Stimulated activated CD8-positive, alpha-beta memory T cell treated with anti-CD3 and anti-CD28 coated beads, Interleukin-15, amount 100 ng/mL, for 1 hour (primary cell): ENCODE data around the gene ADAM12.

Source experiments
- DNase-seq: peaks from one replicate; pipeline ENCODE4 v3.0.0-alpha.2; 2020; ENCODE audit warnings: low read depth

Gene ADAM12

DNA sequence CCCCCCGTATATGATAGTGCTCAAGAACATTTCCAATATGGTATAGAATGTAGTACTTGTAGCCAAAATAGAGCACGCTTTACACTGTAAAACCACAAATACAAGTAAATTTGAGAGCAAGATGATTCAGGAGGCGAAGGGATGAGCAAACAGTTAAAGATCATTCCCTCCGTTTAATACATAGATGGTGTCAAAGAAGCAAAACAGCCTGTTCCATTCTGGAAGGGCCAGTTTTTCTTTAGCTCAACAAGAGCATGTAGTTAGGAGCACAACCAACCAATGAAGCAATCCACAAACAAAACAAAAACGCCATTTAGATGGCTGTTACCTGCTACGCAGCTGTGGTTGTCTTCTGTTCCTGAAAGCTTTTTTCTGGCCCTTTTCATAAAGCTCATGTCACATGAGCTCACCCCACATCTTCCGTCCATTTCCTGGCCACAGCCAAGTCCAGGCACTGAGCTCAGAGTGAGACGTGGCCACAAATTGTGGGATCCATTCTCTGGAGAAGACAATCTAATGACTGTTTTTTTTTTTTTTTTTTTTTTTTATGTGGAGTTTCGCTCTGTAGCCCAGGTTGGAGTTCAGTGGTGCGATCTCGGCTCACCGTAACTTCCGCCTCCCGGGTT lies 306.3 kb downstream of the ADAM12 start:
- DNase-seq = no peak

DNA sequence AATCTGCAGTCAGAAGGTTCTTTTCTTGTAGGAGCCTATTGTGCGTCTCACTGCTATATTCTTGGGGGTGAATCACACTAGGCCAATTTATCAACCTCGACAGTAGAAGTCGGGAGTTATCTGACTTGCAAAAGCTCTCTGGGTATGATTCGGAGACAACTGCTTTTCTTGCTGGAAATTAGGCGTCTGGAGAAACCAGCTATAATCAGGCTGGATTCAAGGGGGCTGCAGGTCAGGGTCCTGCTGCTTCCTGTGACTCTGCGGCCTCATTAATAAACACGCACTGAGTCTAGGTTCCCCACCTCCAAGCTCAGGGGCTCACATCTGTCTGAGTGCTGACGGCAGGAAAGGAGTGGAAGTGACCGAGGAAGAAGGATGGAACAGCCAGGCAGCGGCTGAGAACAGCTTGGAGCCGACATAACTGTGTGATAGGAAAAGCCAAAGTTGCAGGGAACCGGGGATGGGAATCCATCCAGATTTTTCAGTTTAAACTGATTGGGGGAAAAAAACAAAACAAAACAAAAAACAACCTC lies 307.3 kb downstream of the ADAM12 start:
- DNase-seq = no peak

DNA sequence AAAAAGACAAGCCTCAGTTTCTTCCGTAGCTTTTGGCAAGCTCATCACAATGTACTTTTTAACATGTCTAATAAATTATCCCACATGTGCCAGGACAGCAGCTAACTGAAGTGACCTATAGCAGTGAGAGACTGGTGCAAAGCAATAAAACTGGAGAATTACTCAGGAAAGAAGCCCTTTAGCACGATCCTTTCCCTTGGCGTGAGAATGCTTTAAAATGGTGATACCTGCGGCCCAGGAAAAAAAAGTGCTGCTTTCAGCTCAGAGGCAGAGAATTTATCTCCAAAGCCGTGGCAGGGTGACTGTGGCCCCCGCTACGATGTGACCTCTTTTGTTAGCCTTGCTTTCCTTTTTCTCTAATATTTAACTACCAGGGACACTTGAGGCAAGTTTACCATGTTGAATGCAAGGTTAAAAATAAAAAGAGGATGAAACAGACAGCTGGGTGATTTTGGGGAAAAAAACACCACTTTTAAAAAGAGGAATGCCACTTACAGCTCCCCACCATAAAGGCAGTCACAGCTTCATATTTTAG lies 307.9 kb downstream of the ADAM12 start:
- no peak for DNase-seq

DNA sequence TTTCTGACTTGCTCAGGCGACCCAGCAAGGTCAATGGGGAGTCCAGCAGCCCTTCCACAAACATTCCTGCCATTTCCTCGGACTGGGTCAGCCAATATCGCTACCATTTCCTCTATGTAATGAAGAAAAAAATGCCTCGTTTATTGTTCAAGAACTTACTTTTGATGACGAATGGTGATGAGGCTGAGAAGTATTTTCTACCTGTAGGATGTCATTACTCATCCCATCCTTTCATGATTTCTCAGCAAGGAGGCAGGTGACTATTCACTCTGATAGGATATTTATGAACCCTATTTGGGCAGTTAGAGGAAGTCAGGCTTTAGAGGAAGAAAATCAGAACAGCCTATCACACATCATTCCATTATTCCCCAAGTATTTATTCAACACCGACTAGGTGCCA lies 313.3 kb downstream of the ADAM12 start:
- DNase-seq = no peak

DNA sequence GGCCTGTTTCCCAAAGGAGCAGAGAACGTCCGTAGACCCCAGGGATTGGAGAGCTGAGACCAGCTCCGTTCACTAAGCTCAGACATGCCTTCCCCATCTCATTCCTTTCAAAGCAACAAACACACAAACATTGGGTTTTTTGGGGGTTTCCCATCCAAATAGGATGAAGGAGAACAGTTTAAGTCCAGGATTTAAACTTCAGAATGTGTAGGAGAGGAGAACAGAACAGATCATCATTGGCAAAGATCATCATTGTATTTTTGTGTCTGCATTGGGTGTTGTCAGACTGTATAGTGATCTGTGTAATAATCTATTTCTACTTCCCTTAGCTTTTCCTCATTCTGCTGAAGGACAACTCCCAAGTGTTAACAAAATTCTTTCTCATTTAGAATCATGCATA lies 314.0 kb downstream of the ADAM12 start:
- no peak for DNase-seq

DNA sequence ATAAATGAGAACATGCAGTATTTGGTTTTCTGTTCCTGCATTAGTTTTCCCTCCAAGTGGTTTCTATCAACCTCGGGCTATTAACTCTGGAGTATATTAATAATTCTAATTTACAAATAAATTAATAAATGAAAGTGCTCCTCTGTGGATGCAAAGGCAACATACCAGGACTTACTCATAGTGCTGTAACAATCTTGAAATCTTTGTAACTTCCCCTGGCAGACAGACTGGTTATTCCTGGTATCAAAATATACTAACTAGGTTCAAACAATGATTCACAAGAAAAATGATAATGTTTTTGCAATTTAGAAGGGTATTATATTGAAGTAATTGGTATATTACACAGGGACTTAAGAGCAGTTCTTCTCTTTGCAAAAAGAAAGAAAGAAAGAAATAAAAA lies 314.7 kb downstream of the ADAM12 start:
- no peak for DNase-seq

DNA sequence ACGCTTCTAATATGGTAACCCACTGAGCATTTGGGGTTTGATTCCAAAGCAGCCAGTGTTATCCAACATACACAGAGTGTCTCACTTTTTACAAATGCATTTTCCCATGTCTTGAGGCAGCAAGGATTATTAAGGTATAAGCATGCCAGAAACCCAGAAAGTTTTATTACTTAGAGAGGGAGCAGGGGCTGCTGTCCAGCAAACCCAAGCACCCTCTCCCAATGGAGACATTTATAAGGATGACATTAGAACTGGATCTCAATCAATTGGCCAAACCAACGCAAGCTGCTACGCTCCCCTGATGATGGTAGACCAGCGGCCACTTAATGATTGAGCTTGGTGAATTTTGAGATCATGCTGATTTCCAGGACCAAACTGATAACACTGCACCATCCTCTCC lies 315.7 kb downstream of the ADAM12 start:
- no peak for DNase-seq

DNA sequence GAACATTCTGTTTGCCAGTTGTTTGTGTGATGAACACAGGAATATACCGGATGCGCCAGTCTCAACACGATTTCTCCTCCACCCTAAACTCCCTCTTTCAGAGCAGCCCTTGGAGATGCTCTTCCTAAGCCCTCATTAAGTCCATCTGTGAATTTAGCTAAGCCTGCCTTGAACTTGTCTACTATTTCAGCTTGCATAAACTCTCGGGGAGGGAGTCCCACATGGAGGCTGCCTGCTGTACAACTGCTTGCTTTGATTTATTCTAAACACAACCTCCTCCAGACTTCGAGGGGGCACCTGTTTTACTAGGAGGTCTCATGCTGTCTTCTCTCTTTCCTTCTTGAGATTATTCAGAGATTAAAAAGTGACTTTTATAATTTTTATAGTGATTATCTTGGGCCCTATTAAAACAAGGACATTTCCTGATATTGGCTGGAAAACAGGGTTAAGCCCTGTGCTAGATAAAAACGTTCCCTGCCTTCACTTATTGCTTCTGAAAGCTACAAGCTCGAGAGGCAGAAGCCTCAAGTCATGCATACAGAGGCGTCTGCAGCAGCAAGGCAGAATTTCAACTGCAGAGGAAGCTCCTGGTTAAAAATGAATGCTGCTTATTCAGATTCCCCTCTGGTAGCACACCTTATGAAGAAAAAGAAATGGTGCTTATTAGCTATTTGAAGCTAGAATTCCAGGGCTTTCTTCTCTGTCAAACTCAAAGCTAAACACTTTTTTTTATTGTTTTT lies 317.6 kb downstream of the ADAM12 start:
- no peak for DNase-seq

DNA sequence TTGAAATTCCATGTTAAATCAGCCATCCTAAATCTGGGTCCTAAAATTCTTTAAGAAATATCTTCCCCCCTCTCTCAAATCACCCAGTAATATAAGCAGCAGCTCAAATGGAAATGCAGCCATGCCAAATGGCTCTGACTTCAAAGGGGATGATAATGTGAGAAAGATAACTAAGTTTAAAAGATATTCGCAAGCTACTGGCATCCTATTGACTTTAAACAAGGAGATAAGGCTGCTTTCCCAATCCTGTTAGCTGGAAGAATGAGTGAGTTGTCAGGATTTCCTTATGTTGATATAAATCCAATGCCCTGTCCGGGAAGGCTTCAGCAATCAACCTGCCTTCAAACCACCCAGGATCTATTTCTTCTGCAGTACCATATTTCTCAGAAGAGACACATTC lies 320.0 kb downstream of the ADAM12 start:
- no peak for DNase-seq

DNA sequence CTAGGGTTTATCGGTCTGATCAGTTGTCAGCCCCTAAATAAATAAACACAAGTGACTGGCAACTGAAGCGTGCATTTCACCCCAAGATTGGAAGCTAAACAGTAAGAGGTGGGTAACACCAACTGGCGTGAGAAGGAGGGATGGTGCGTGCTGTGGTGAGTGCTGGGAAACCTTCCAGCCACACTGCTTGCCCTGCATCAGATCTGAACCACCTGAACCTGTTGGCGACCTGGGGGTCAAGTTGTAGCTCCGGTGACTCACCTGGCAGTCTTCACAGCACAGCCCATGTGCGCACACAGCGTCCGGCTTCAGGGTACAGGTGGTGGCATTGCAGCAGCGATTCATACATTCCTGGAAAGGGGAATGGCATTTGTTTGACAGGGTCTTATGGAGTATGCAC lies 321.8 kb downstream of the ADAM12 start:
- no peak for DNase-seq

DNA sequence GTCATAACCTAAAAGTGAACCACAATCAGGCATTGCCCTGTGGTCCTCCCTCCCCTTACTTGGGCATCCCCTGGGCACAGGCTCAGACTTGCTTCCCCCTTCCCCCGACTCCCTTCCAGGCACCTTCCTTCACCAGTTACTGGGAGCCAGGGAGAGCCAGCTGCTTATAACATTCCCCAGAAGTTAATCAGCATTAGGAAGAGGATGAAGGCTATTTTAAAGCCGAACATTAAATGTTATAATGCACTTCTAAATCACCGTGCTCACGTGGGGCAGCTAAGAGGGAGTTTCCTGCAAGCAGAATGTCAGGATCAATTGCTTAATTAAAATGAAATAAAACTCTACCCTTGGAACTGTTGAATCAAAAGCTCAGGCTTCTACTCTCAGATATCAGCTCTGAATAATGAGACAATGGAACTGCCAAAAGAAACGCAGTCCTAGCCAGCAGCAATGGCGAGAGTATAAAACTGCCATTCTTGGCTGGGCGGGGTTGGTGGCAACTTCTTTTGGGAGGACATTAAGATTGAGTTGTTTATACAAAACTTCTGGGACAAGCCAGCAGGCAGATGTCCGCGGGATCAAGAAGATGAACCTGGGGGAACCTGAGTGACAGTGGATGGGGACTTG lies 322.4 kb downstream of the ADAM12 start:
- no peak for DNase-seq

DNA sequence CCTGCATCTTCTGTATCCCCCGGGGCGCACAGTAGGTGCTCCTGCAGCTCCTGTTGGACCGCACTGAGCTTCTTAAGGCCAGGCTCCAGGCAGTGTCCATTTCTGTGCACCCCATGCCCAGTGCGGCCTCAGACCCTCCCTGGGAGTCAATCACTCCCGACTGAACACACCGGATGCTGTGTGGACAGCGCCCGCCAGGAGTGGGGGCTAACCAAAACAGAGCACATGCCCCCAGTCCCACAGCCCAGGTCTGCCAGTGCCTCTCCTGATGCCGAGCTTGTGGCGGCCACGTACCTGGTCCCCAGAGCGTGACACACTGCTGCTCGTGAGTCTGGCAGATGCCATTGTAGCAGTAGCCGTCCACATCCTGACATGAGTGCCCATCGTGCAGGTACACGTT lies 323.8 kb downstream of the ADAM12 start:
- DNase-seq = no peak

DNA sequence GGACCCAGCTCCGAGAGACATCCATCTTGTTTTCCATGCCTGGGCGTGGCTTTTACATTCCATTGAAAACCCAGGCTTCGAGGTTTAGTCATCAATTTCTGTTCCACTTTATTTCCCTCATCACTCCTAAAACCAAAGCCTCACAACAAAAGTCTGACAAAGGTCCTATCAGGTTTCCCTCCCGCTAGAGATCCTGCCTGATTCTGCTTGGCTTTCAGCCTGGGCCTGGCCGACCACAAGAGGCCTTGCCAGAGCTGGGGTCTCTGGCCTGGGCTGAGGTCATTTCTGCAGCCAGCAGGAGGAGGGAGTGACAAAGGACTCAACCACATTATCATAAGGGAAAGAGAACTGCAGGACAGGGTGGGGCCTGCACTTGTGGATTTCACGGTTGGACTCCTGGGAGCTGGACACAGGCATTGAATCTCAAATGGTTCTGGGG lies 324.9 kb downstream of the ADAM12 start:
- no peak for DNase-seq

DNA sequence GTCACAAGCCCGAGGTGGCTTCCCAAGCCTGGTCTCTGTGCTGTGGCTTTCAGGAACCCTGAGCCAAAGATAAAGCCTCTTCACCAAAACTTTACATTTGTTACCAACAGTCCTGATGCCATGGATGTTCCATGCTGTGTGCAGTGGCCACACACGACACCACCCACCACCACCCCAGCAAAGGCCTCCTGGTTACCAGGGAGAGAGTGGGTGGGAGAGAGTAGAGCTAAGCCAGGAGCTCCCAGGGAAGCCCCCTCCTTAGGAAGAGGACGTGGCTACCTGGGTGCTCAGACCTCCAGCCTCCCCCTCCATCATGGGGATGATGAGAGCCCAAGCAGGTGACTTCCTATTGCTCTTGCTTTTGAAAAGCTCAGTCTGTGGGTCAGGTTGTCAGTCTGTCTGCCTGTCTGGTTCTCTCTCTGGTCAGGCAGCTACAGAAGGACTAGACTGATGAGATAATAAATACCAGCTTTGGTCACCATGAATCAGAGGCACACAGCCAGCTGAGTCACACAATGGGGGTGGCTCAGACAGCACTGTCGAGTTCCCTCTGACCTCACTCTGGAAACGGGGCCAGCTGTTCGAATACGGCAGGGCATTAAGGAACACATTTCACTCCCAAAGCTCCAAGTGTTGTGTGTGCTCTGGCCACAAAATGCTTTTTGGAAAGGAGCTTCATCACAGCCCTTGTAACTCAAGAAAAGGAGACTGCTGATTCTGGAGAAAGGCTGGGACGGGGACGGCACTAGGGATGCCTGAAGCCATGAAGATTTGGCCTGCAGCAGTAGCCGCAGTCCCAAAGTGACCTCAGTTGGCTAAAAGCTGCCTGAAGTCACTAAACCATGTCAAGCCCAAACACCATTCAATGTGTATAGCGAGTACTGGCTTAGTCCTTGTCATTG lies 325.9 kb downstream of the ADAM12 start:
- no peak for DNase-seq

DNA sequence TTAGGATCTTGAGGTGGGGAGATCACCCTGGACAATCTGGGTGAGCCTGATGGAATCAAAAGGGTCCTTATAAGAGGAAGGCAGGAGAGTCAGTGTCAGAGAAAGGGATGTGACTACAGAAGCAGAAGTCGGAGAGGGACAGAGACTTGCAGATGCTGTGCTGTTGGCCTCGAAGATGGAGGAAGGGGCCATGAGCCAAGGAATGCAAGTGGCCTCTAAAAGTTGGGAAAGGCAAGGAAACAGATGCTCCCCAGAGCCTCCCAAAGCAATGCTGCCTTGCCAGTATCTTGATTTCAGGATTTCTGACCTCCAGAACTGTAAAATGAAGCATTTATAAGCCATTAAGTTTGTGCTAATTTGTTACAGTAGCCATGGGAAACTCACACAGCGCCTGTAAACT lies 326.8 kb downstream of the ADAM12 start:
- DNase-seq = no peak

DNA sequence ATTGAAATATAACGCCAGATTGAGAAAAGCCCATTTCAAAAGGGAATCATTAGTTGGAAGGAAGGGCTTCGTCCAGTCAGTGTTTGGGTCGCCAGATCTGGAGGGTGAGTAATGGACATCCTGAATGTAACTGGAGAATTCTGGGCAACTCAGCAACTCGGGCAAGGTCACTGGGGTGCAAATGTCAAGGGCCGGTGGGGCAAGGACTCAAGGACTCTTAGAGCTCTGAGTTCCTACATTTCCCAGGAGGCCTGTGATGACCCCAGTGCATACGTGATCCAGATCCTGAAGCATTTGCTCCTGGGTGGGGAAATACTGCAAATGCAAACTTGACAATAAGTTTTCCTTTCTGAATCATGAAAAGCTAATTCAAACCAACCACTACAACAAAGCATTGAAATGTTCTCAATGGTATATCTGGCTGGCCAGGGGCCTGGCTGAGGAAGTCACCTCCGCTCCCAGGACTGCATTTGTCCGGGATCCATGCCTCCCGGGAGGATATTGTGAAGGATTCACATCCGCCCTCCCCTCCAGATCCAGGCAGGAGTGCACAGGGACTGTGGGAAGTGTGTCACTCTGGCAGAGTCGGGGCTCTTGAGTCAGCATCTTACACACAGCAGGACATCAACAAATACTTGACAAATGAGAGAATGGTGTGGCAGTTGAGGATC lies 327.9 kb downstream of the ADAM12 start:
- DNase-seq = no peak

DNA sequence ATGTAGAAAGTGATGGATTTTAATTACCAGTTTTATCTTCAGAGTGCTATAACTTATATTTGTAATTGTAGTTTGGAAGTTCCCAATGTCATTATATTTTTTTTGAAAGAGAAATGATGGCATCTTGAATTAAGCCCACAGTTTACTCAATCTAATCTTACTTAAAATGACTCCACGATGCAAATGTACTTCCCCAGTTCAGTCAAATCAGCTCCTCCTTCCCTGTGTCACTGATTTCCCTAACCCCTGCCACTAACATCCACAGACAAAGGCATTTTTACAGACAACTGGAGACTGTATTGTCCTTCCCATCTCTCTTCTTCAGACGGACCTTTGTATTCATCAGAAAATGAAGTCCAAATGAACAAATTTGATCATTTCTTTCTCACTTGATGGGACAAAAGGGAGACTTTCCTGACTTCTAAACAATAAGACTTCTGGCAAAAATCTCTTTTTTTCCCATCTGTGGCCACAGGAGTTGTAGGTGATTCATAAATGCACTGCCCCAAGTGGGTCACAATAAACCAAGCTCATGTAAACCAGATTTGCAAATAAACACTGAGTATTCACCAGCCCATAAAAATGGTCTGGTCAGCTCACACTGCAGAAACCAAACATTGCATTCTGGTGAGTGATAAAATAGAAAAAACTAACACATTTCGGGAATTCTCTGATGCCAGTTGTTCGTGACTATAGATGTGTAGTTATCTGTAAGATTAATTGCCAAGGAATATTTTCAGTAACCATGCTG lies 329.0 kb downstream of the ADAM12 start:
- no peak for DNase-seq

DNA sequence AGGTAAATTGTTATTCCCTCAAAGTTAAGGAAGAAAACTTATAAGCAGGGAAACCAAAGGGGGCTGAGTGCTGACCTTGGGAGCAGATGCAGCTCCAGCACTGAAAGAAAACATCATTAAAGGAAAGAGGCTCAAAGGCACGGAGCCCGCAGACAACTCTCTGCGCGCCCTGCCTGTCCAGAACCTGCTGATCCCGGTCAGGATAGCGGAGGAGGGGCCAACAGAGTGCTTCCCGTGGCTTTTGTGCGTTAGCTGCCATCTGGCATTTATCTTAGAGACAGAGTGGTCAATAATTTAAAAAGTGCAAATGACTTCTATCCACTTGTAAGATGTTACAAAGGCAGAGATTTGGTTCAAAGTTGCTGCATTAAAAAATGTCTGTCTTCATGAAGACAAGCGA lies 329.8 kb downstream of the ADAM12 start:
- no peak for DNase-seq

DNA sequence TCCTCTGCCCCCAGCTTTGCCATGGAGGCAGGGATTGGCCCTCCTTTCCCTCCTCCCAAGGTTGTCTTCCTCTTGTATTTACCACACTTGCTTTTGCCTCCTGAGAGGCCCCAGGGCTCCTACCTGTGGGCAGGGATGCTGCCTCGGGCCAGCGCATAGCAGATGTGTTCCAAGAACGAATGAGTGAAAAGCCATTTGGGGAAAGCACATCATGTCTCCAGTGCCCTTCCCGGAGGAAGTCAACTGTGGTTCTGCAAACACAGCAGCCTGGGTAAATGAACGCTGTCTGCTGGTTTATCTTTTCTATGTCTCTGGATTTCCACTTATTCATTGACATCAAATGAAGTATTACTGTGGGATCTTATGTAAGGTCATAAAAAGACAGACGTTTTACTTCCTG lies 330.2 kb downstream of the ADAM12 start:
- DNase-seq = no peak

DNA sequence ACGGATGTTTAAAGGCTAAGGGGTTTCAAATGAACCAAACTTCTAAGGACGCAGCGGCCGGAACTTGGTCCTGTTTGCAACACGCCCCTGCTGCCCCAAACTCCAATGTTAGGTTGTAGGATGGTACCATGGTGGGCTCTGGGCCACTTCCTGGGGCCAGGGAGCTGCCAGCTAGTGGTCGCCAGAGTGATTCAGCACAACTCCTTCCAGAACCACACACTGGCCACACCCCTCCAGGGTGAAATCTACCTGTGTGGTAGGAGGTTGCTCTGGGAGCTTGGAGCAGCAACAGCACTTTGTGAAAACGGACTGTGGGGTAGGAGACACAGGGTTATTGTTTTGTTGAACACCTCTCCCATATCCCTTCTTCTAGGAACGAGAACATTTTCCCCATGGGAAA lies 330.8 kb downstream of the ADAM12 start:
- no peak for DNase-seq

DNA sequence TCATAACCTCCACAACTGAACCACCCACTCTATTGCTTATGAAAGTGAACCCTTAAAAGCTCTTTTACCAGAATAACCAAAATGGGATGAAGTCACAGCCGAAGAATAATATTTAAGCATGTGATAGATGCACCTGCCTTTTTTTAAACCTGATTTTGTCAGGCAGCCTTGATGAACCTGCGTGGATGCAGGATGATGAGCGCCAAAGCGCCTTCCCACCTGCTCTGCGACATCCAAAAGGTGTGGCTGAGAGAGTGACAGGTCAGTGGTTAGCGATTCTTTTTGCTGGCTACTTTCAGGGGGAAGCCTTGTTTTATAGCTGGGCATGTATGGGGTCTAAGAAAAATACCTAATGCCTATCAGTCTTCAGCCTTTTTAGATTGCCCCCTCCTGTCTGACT lies 334.1 kb downstream of the ADAM12 start:
- DNase-seq = no peak
